Measurements from ENCODE around the gene MOCS1. TPM values are rescaled to one million over a fixed set of nuclear protein-coding genes. Genes with fewer than 3 reads are reported as not detected.

MOCS1 gene
- total RNA-seq, 4 donors from 2014 or later = 23.4 to 39.8 (median 33.1) TPM

- no peak overlapping the region for H3K4me3 ChIP-seq (replicated peaks in 1 of 3)
- H3K4me1 ChIP-seq = peaks cover 33 to 57% of the 10 kb centered on the region in 2 donors
- TF ChIP-seq, protein P1, sequence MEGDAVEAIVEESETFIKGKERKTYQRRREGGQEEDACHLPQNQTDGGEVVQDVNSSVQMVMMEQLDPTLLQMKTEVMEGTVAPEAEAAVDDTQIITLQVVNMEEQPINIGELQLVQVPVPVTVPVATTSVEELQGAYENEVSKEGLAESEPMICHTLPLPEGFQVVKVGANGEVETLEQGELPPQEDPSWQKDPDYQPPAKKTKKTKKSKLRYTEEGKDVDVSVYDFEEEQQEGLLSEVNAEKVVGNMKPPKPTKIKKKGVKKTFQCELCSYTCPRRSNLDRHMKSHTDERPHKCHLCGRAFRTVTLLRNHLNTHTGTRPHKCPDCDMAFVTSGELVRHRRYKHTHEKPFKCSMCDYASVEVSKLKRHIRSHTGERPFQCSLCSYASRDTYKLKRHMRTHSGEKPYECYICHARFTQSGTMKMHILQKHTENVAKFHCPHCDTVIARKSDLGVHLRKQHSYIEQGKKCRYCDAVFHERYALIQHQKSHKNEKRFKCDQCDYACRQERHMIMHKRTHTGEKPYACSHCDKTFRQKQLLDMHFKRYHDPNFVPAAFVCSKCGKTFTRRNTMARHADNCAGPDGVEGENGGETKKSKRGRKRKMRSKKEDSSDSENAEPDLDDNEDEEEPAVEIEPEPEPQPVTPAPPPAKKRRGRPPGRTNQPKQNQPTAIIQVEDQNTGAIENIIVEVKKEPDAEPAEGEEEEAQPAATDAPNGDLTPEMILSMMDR (IDR thresholded peaks at IDR 0.05) = no peak
- no peak for TF ChIP-seq POLR2A (IDR thresholded peaks at IDR 0.05)
- no peaks in the 10 kb centered on the region for H3K9me3 ChIP-seq
- H3K36me3 ChIP-seq = no peaks in the 10 kb centered on the region
- DNase-seq = no peak
- peak overlapping the region in 2 of 3 donors; percentile 19 to 92 for H3K27ac ChIP-seq
- WGBS, 2 donors = 93% methylated on average over 1 of the region's 1 CpG
- intact Hi-C loops (cut with DNase I) = no loop called here
- no peaks in the 10 kb centered on the region for H3K27me3 ChIP-seq
These were observed 2.7 kb downstream of the MOCS1 start for GRCh38 chr6:39931607-39932006.

- WGBS, 2 donors = 86 to 92% methylated on average over 4 of the region's 4 CpGs
- H3K27me3 ChIP-seq = no peaks in the 10 kb centered on the region
- no peaks in the 10 kb centered on the region for H3K9me3 ChIP-seq
- no peak overlapping the region for H3K4me3 ChIP-seq (replicated peaks in 1 of 3)
- TF ChIP-seq, protein P1 (IDR thresholded peaks at IDR 0.05) = no peak
- no peak for TF ChIP-seq POLR2A (IDR thresholded peaks at IDR 0.05)
- H3K27ac ChIP-seq = peak overlapping the region in 2 of 3 donors; percentile 19 to 31
- peaks cover under 1 to 5% of the 10 kb centered on the region in 2 donors for H3K36me3 ChIP-seq
- intact Hi-C loops (cut with DNase I) = no loop called here
- H3K4me1 ChIP-seq = peaks cover 33 to 57% of the 10 kb centered on the region in 2 donors
- DNase-seq = no peak
These were observed 3.7 kb downstream of the MOCS1 start for GRCh38 chr6:39930540-39930939.

- intact Hi-C loops (cut with DNase I) = no loop called here
- Histone ChIP-seq H3K36me3 (peaks cover 7 to 9% of the 10 kb centered on the region in 2 donors), H3K4me3 (replicated peaks in 1 of 3) (no peak overlapping the region), H3K9me3 (no peaks in the 10 kb centered on the region), H3K27me3 (no peaks in the 10 kb centered on the region), H3K4me1 (peaks cover 33 to 58% of the 10 kb centered on the region in 2 donors), H3K27ac (peak overlapping the region in 2 of 3 donors; percentile 19 to 31)
- DNase-seq = no peak
- WGBS, 2 donors = 74 to 79% methylated on average over 11 of the region's 11 CpGs
- TF ChIP-seq POLR2A (IDR thresholded peaks at IDR 0.05) = no peak
- TF ChIP-seq, protein P1 (IDR thresholded peaks at IDR 0.05) = no peak
These were observed 4.4 kb downstream of the MOCS1 start for GRCh38 chr6:39929733-39930461.

- no peak for DNase-seq
- intact Hi-C loops (cut with DNase I) = no loop called here
- TF ChIP-seq, protein P1 (IDR thresholded peaks at IDR 0.05) = no peak
- no peak for TF ChIP-seq POLR2A (IDR thresholded peaks at IDR 0.05)
- H3K9me3 ChIP-seq = no peaks in the 10 kb centered on the region
- H3K27me3 ChIP-seq = no peaks in the 10 kb centered on the region
- no peak overlapping the region for H3K4me3 ChIP-seq (replicated peaks in 1 of 3)
- peaks cover 29 to 65% of the 10 kb centered on the region in 2 donors for H3K4me1 ChIP-seq
- H3K27ac ChIP-seq = no peak overlapping the region
- 63 to 71% methylated on average over 9 of the region's 9 CpGs for WGBS, 2 donors
- peaks cover 8 to 9% of the 10 kb centered on the region in 2 donors for H3K36me3 ChIP-seq
These were observed 5.1 kb downstream of the MOCS1 start for GRCh38 chr6:39929039-39929732.

- no peaks in the 10 kb centered on the region for H3K27me3 ChIP-seq
- DNase-seq = peak in 1 of 2 donors; percentile 32
- peak overlapping the region in 2 of 3 donors; percentile 41 to 69 for H3K27ac ChIP-seq
- intact Hi-C loops (cut with DNase I) = no loop called here
- WGBS, 2 donors = 94 to 96% methylated on average over 8 to 11 of the region's 11 CpGs
- peaks cover 28 to 71% of the 10 kb centered on the region in 2 donors for H3K4me1 ChIP-seq
- no peaks in the 10 kb centered on the region for H3K9me3 ChIP-seq
- TF ChIP-seq, protein P1 (IDR thresholded peaks at IDR 0.05) = no peak
- no peak for TF ChIP-seq POLR2A (IDR thresholded peaks at IDR 0.05)
- H3K36me3 ChIP-seq = peaks cover 9 to 11% of the 10 kb centered on the region in 2 donors
- H3K4me3 ChIP-seq (replicated peaks in 1 of 3) = no peak overlapping the region
These were observed 7.1 kb downstream of the MOCS1 start for GRCh38 chr6:39927159-39927558.

All from thyroid gland (tissue), 4 donors.